ENCODE measurements around the gene CDK18.

Gene CDK18

GRCh38 chr1:205496661-205497060 is 7.8 kb upstream of the CDK18 start:
- H3K23ac ChIP-seq (ENCODE audit: low read length), result no peak overlapping the region
- no peak overlapping the region for H2BK5ac ChIP-seq (ENCODE audit: low read length)
- H3K4me3 ChIP-seq (ENCODE audit: low read length), result no peak overlapping the region
- H2BK120ac ChIP-seq (ENCODE audit: low read depth, low read length), result no peak overlapping the region
- peak; percentile 48 for DNase-seq
- no peak overlapping the region for H2AK5ac ChIP-seq (ENCODE audit: low read length)
- H3K56ac ChIP-seq (ENCODE audit: low read length), result no peak overlapping the region
- peaks cover 8% of the 10 kb centered on the region for H3K4me1 ChIP-seq (ENCODE audit: control insufficient read depth, low read depth, low read length)
- H3K27me3 ChIP-seq (ENCODE audit: insufficient read depth, low read length, poor library complexity), result no peaks in the 10 kb centered on the region
- no peak overlapping the region for H4K8ac ChIP-seq (ENCODE audit: low read depth, low read length)
- H3K9ac ChIP-seq (ENCODE audit: low read length), result no peak overlapping the region
- no peaks in the 10 kb centered on the region for H3K79me1 ChIP-seq (ENCODE audit: low read length)
- no peak overlapping the region for H2BK15ac ChIP-seq (replicated peaks; ENCODE audit: low read depth)
- no peak overlapping the region for H4K5ac ChIP-seq (ENCODE audit: low read length)
- H3K36me3 ChIP-seq (ENCODE audit: control insufficient read depth, insufficient read depth, low read length), result no peaks in the 10 kb centered on the region
- WGBS (ENCODE audit: extremely low coverage, insufficient coverage, low lambda C conversion rate), result no CpG with 5 or more reads among the region's 1 CpG
- no peak overlapping the region for H3K18ac ChIP-seq (ENCODE audit: low read length)
- no peak overlapping the region for H3K4ac ChIP-seq (ENCODE audit: low read depth, low read length)
- H3K79me2 ChIP-seq (ENCODE audit: control insufficient read depth, insufficient read depth, low read length), result no peaks in the 10 kb centered on the region
- no peak overlapping the region for H3K27ac ChIP-seq (ENCODE audit: low read depth, low read length)
- H3K4me2 ChIP-seq (ENCODE audit: low read length), result no peak overlapping the region

- H2BK5ac ChIP-seq (ENCODE audit: low read length), result no peak overlapping the region
- DNase-seq, result no peak
- peaks cover 8% of the 10 kb centered on the region for H3K4me1 ChIP-seq (ENCODE audit: control insufficient read depth, low read depth, low read length)
- H4K5ac ChIP-seq (ENCODE audit: low read length), result no peak overlapping the region
- no peak overlapping the region for H3K4ac ChIP-seq (ENCODE audit: low read depth, low read length)
- H3K18ac ChIP-seq (ENCODE audit: low read length), result no peak overlapping the region
- no peak overlapping the region for H3K9ac ChIP-seq (ENCODE audit: low read length)
- H3K23ac ChIP-seq (ENCODE audit: low read length), result no peak overlapping the region
- H4K8ac ChIP-seq (ENCODE audit: low read depth, low read length), result no peak overlapping the region
- no CpG with 5 or more reads among the region's 7 CpGs for WGBS (ENCODE audit: extremely low coverage, insufficient coverage, low lambda C conversion rate)
- H3K79me2 ChIP-seq (ENCODE audit: control insufficient read depth, insufficient read depth, low read length), result no peaks in the 10 kb centered on the region
- no peak overlapping the region for H3K4me2 ChIP-seq (ENCODE audit: low read length)
- no peak overlapping the region for H2BK15ac ChIP-seq (replicated peaks; ENCODE audit: low read depth)
- H2AK5ac ChIP-seq (ENCODE audit: low read length), result no peak overlapping the region
- H3K4me3 ChIP-seq (ENCODE audit: low read length), result no peak overlapping the region
- H3K27ac ChIP-seq (ENCODE audit: low read depth, low read length), result no peak overlapping the region
- peak overlapping the region; percentile 15 for H3K56ac ChIP-seq (ENCODE audit: low read length)
- no peaks in the 10 kb centered on the region for H3K79me1 ChIP-seq (ENCODE audit: low read length)
- H3K27me3 ChIP-seq (ENCODE audit: insufficient read depth, low read length, poor library complexity), result no peaks in the 10 kb centered on the region
- H3K36me3 ChIP-seq (ENCODE audit: control insufficient read depth, insufficient read depth, low read length), result no peaks in the 10 kb centered on the region
- H2BK120ac ChIP-seq (ENCODE audit: low read depth, low read length), result no peak overlapping the region
Observed at GRCh38 chr1:205497351-205497750, 7.1 kb upstream of the CDK18 start.

- Histone ChIP-seq H3K27me3 (ENCODE audit: insufficient read depth, low read length, poor library complexity) (no peaks in the 10 kb centered on the region), H3K4me1 (ENCODE audit: control insufficient read depth, low read depth, low read length) (peaks cover 14% of the 10 kb centered on the region), H3K9ac (ENCODE audit: low read length) (no peak overlapping the region), H4K5ac (ENCODE audit: low read length) (no peak overlapping the region), H3K23ac (ENCODE audit: low read length) (no peak overlapping the region), H2BK15ac (replicated peaks; ENCODE audit: low read depth) (no peak overlapping the region), H3K79me1 (ENCODE audit: low read length) (no peaks in the 10 kb centered on the region), H3K27ac (ENCODE audit: low read depth, low read length) (no peak overlapping the region), H3K79me2 (ENCODE audit: control insufficient read depth, insufficient read depth, low read length) (no peaks in the 10 kb centered on the region), H3K4me2 (ENCODE audit: low read length) (no peak overlapping the region), H3K56ac (ENCODE audit: low read length) (no peak overlapping the region), H3K4me3 (ENCODE audit: low read length) (no peak overlapping the region), H3K36me3 (ENCODE audit: control insufficient read depth, insufficient read depth, low read length) (no peaks in the 10 kb centered on the region), H3K4ac (ENCODE audit: low read depth, low read length) (no peak overlapping the region), H2BK5ac (ENCODE audit: low read length) (no peak overlapping the region), H2BK120ac (ENCODE audit: low read depth, low read length) (no peak overlapping the region), H4K8ac (ENCODE audit: low read depth, low read length) (no peak overlapping the region), H2AK5ac (ENCODE audit: low read length) (no peak overlapping the region), H3K18ac (ENCODE audit: low read length) (no peak overlapping the region)
- no peak for DNase-seq
- no CpG with 5 or more reads among the region's 3 CpGs for WGBS (ENCODE audit: extremely low coverage, insufficient coverage, low lambda C conversion rate)
Observed at GRCh38 chr1:205499789-205500188, 4.7 kb upstream of the CDK18 start.

GRCh38 chr1:205500240-205501233 is 3.9 kb upstream of the CDK18 start:
- peaks cover under 1% of the 10 kb centered on the region for H3K79me2 ChIP-seq (ENCODE audit: control insufficient read depth, insufficient read depth, low read length)
- H3K4me3 ChIP-seq (ENCODE audit: low read length), result no peak overlapping the region
- H3K18ac ChIP-seq (ENCODE audit: low read length), result no peak overlapping the region
- H4K5ac ChIP-seq (ENCODE audit: low read length), result no peak overlapping the region
- H3K4me1 ChIP-seq (ENCODE audit: control insufficient read depth, low read depth, low read length), result peaks cover 11% of the 10 kb centered on the region
- no peak overlapping the region for H3K9ac ChIP-seq (ENCODE audit: low read length)
- no peaks in the 10 kb centered on the region for H3K36me3 ChIP-seq (ENCODE audit: control insufficient read depth, insufficient read depth, low read length)
- H4K8ac ChIP-seq (ENCODE audit: low read depth, low read length), result no peak overlapping the region
- H3K79me1 ChIP-seq (ENCODE audit: low read length), result no peaks in the 10 kb centered on the region
- no peaks in the 10 kb centered on the region for H3K27me3 ChIP-seq (ENCODE audit: insufficient read depth, low read length, poor library complexity)
- H3K4ac ChIP-seq (ENCODE audit: low read depth, low read length), result no peak overlapping the region
- no peak overlapping the region for H3K4me2 ChIP-seq (ENCODE audit: low read length)
- no peak overlapping the region for H3K23ac ChIP-seq (ENCODE audit: low read length)
- no peak overlapping the region for H2BK5ac ChIP-seq (ENCODE audit: low read length)
- H2BK120ac ChIP-seq (ENCODE audit: low read depth, low read length), result no peak overlapping the region
- no peak overlapping the region for H3K27ac ChIP-seq (ENCODE audit: low read depth, low read length)
- no CpG with 5 or more reads among the region's 9 CpGs for WGBS (ENCODE audit: extremely low coverage, insufficient coverage, low lambda C conversion rate)
- no peak overlapping the region for H2BK15ac ChIP-seq (replicated peaks; ENCODE audit: low read depth)
- DNase-seq, result no peak
- H2AK5ac ChIP-seq (ENCODE audit: low read length), result no peak overlapping the region
- peak overlapping the region; percentile 58 for H3K56ac ChIP-seq (ENCODE audit: low read length)

- Histone ChIP-seq H2BK5ac (ENCODE audit: low read length) (no peak overlapping the region), H4K8ac (ENCODE audit: low read depth, low read length) (no peak overlapping the region), H3K18ac (ENCODE audit: low read length) (no peak overlapping the region), H3K27ac (ENCODE audit: low read depth, low read length) (no peak overlapping the region), H4K5ac (ENCODE audit: low read length) (no peak overlapping the region), H3K79me2 (ENCODE audit: control insufficient read depth, insufficient read depth, low read length) (peaks cover 4% of the 10 kb centered on the region), H2BK120ac (ENCODE audit: low read depth, low read length) (no peak overlapping the region), H3K27me3 (ENCODE audit: insufficient read depth, low read length, poor library complexity) (no peaks in the 10 kb centered on the region), H3K56ac (ENCODE audit: low read length) (no peak overlapping the region), H3K9ac (ENCODE audit: low read length) (no peak overlapping the region), H3K23ac (ENCODE audit: low read length) (no peak overlapping the region), H3K4ac (ENCODE audit: low read depth, low read length) (no peak overlapping the region), H3K4me2 (ENCODE audit: low read length) (no peak overlapping the region), H3K36me3 (ENCODE audit: control insufficient read depth, insufficient read depth, low read length) (no peaks in the 10 kb centered on the region), H3K79me1 (ENCODE audit: low read length) (peaks cover 10% of the 10 kb centered on the region), H3K4me1 (ENCODE audit: control insufficient read depth, low read depth, low read length) (peaks cover 11% of the 10 kb centered on the region), H2BK15ac (replicated peaks; ENCODE audit: low read depth) (no peak overlapping the region), H2AK5ac (ENCODE audit: low read length) (no peak overlapping the region), H3K4me3 (ENCODE audit: low read length) (no peak overlapping the region)
- peak; percentile 93 for DNase-seq
- WGBS (ENCODE audit: extremely low coverage, insufficient coverage, low lambda C conversion rate), result no CpG with 5 or more reads among the region's 3 CpGs
Observed at GRCh38 chr1:205502111-205502810, 2.2 kb upstream of the CDK18 start.
